Thymus (tissue), 11 donors: ENCODE data around the gene SLC29A1. TPM values are rescaled to one million over a fixed set of nuclear protein-coding genes. Genes with fewer than 3 reads are reported as not detected.
"Not testable (repeated sequence)": the region's sequence is repeated elsewhere in the genome, so short reads cannot be mapped to it uniquely, and the experiment has no call there.

ENCODE experiments used
- DNase-seq, 9 donors: peaks; one replicate each; pipeline ENCODE4 v3.0.0-alpha.2; 2013; ENCODE audit warnings: low spot score in 9 of 9, low read depth in 6 of 9, missing footprints in 1 of 9
- H3K27ac ChIP-seq, 2 donors: one replicate each; pipeline ENCODE4 v1.5.1; 2013; ENCODE audit warnings: control low read depth in 1 of 2, low read depth in 1 of 2, low read length in 1 of 2, mild to moderate bottlenecking in 1 of 2, moderate library complexity in 1 of 2
- H3K27me3 ChIP-seq, 2 donors: one replicate each; pipeline ENCODE4 v1.5.1; 2013; ENCODE audit warnings: low read length in 1 of 2; ENCODE audit not compliant: control insufficient read depth in 2 of 2, insufficient read depth in 1 of 2
- H3K36me3 ChIP-seq, 2 donors: one replicate each; pipeline ENCODE4 v1.5.1; 2013; ENCODE audit warnings: low read length in 1 of 2, mild to moderate bottlenecking in 1 of 2, moderate library complexity in 1 of 2; ENCODE audit not compliant: control insufficient read depth in 2 of 2, insufficient read depth in 2 of 2
- H3K4me1 ChIP-seq, 2 donors: one replicate each; pipeline ENCODE4 v1.5.1; 2013; ENCODE audit warnings: low read length in 2 of 2; ENCODE audit not compliant: control insufficient read depth in 2 of 2, insufficient read depth in 2 of 2
- H3K4me3 ChIP-seq, 2 donors: one replicate each; pipeline ENCODE4 v1.5.1; 2013; ENCODE audit warnings: low read length in 2 of 2, control low read depth in 1 of 2, mild to moderate bottlenecking in 1 of 2
- H3K9me3 ChIP-seq, 2 donors: one replicate each; pipeline ENCODE4 v1.5.1; 2013; ENCODE audit warnings: low read length in 1 of 2, mild to moderate bottlenecking in 1 of 2; ENCODE audit not compliant: control insufficient read depth in 2 of 2, insufficient read depth in 1 of 2
- WGBS: extraction: QIAGEN DNeasy Blood & Tissue Kit; methylation state at CpG from one replicate; pipeline ENCODE4 v1.1.7; 2013; 5-methylcytosine and 5-hydroxymethylcytosine counted together
- polyA plus RNA-seq: library from polyadenylated mRNA; stranded (reverse); fragments of 200-250 nt; gene quantifications from one replicate; pipeline ENCODE4 v1.2.3, GENCODE V29; 2013
- total RNA-seq: library from RNA; stranded (reverse); fragments of 120-200 nt; gene quantifications from one replicate; pipeline ENCODE4 v1.2.4, GENCODE V29; 2013
- donor health status: healthy.

Gene SLC29A1
- total and polyA plus RNA-seq, 2 donors, result 17.9 to 69.0 TPM

DNA sequence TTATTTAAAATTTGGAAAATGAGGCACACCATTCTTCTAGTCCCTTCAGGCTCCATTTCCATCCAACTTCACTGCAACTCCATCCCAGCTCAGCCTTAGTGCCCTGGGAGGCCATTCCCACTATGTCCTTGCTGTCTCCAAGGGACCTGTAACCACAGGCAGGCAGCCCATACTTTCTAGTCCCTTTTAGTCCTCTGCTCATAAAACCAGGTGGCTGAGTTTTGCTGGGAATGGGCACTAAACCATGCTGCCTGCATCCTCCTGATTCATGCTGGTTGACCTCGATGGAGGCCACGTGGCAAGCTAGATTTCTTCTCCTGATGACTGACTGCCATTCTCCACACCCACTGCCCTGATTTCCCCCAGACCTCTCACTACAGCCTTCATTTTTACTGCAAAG lies 34.1 kb upstream of the SLC29A1 start:
- Histone ChIP-seq H3K36me3 (no peaks in the 10 kb centered on the region), H3K4me3 (no peak overlapping the region)
- WGBS, result 75% methylated on average over 2 of the region's 2 CpGs

GRCh38 chr6:44190715-44191114 lies 32.7 kb upstream of the SLC29A1 start:
- DNase-seq, result no peak
- Histone ChIP-seq H3K27me3 (no peaks in the 10 kb centered on the region), H3K27ac (no peak overlapping the region), H3K4me1 (peaks cover 2 to 19% of the 10 kb centered on the region in 2 donors), H3K9me3 (no peaks in the 10 kb centered on the region), H3K36me3 (no peaks in the 10 kb centered on the region), H3K4me3 (no peak overlapping the region)
- WGBS, result 81% methylated on average over 2 of the region's 2 CpGs

More for the DNA sequence above, 34.1 kb upstream of the SLC29A1 start:
- H3K27me3 ChIP-seq, result no peaks in the 10 kb centered on the region
- H3K4me1 ChIP-seq, result peaks cover 2 to 24% of the 10 kb centered on the region in 2 donors
- no peak overlapping the region for H3K27ac ChIP-seq
- no peaks in the 10 kb centered on the region for H3K9me3 ChIP-seq
- DNase-seq, result no peak

DNA sequence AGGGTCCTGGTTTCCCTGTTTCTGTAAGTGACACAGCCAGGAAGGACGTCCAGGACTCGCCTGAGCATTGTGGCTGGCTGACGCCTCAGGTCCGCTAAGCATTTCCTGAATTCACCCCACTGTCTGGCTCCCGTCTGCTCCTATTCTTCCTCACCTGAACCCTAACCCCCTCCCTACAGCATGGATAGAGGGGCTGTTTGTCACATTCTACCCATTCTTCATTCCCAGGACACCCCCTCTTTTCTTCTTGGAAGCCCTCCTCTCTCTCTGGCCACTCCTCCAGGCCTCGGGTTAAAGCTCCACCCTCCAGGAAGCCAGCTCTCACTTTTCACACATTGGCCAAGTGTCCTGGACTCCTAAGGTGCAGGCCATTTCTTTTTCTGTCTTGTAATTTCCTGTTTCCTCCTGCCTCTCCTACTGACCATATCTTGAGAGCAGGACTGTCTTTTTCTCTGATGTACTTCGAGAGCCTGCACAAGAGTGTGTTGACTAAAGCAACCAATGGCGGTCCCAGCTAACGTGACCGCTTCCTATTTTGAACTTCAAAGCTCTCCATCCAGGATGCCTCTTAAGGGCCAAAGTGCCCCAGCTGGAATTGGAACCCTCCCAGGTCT lies 30.9 kb upstream of the SLC29A1 start:
- Histone ChIP-seq H3K4me3 (no peak overlapping the region), H3K9me3 (no peaks in the 10 kb centered on the region), H3K36me3 (no peaks in the 10 kb centered on the region), H3K4me1 (peaks cover 0 to 11% of the 10 kb centered on the region in 2 donors), H3K27me3 (no peaks in the 10 kb centered on the region), H3K27ac (no peak overlapping the region)
- no peak for DNase-seq
- WGBS, result 61% methylated on average over 10 of the region's 10 CpGs

DNA sequence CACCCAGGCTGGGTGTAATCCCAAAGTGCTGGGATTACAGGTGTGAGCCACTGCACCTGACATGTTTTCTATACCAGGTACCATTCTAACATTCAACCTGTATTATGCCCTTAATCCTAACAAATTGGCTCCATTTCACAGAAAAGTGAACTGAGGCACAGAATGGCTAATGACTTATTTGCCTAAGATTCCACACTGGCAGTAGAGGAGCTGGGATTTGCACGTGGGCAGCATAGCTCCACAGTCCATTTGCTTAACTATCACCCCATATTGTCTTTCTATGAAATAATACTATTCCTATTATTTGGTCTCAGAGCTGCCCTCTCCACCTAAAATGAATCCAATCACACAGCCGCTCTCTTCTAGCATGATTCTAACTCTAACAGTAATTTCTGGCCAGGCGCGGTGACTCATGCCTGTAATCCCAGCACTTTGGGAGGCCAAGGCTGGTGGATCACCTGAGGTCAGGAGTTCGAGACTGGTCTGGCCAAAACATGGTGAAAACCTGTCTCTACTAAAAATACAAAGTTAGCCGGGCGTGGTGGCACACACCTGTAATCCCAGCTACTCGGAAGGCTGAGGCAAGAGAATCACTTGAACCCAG lies 30.0 kb upstream of the SLC29A1 start:
- Histone ChIP-seq H3K27me3 (no peaks in the 10 kb centered on the region), H3K27ac (no peak overlapping the region), H3K9me3 (no peaks in the 10 kb centered on the region), H3K36me3 (no peaks in the 10 kb centered on the region), H3K4me3 (no peak overlapping the region), H3K4me1 (peaks cover 0 to 11% of the 10 kb centered on the region in 2 donors)
- no peak for DNase-seq
- WGBS, result 96% methylated on average over 8 of the region's 8 CpGs

- Histone ChIP-seq H3K27ac (no peak overlapping the region), H3K9me3 (no peaks in the 10 kb centered on the region), H3K4me1 (peaks cover 0 to 10% of the 10 kb centered on the region in 2 donors), H3K27me3 (no peaks in the 10 kb centered on the region), H3K36me3 (no peaks in the 10 kb centered on the region), H3K4me3 (no peak overlapping the region)
- DNase-seq, result no peak
- WGBS, result 96% methylated on average over 5 of the region's 5 CpGs
These were observed 29.1 kb upstream of the SLC29A1 start for GRCh38 chr6:44194326-44194725.

- DNase-seq, H3K4me1 ChIP-seq: not testable (repeated sequence)
- 97% methylated on average over 11 of the region's 11 CpGs for WGBS
These were observed 27.0 kb upstream of the SLC29A1 start for GRCh38 chr6:44196351-44196750.

GRCh38 chr6:44198684-44199083 lies 24.7 kb upstream of the SLC29A1 start:
- no peaks in the 10 kb centered on the region for H3K4me1 ChIP-seq
- H3K27ac ChIP-seq, result no peak overlapping the region
- no peak for DNase-seq
- WGBS, result 96% methylated on average over 3 of the region's 3 CpGs
- no peak overlapping the region for H3K4me3 ChIP-seq
- no peaks in the 10 kb centered on the region for H3K36me3 ChIP-seq
- H3K9me3 ChIP-seq, result no peaks in the 10 kb centered on the region
- no peaks in the 10 kb centered on the region for H3K27me3 ChIP-seq

More at GRCh38 chr6:44196351-44196750, 27.0 kb upstream of the SLC29A1 start:
- not testable (repeated sequence) for H3K27ac ChIP-seq, H3K36me3 ChIP-seq, H3K9me3 ChIP-seq, H3K27me3 ChIP-seq, H3K4me3 ChIP-seq

- Histone ChIP-seq H3K36me3 (no peaks in the 10 kb centered on the region), H3K27ac (no peak overlapping the region), H3K4me1 (no peaks in the 10 kb centered on the region), H3K9me3 (no peaks in the 10 kb centered on the region), H3K27me3 (no peaks in the 10 kb centered on the region), H3K4me3 (no peak overlapping the region)
- no peak for DNase-seq
- 97% methylated on average over 4 of the region's 4 CpGs for WGBS
These were observed 23.5 kb upstream of the SLC29A1 start for GRCh38 chr6:44199883-44200282.

- H3K27me3 ChIP-seq, result no peaks in the 10 kb centered on the region
- WGBS, result 98% methylated on average over 3 of the region's 3 CpGs
- no peak for DNase-seq
These were observed 22.2 kb upstream of the SLC29A1 start for GRCh38 chr6:44201200-44201599.

More at GRCh38 chr6:44201200-44201599, 22.2 kb upstream of the SLC29A1 start:
- Histone ChIP-seq H3K4me3 (no peak overlapping the region), H3K27ac (no peak overlapping the region), H3K9me3 (no peaks in the 10 kb centered on the region), H3K36me3 (no peaks in the 10 kb centered on the region), H3K4me1 (no peaks in the 10 kb centered on the region)
